ENCODE results near the gene MRPL34. TPM values are rescaled to one million over a fixed set of nuclear protein-coding genes. Genes with fewer than 3 reads are reported as not detected.

The MRPL34 gene
- total RNA-seq, 1 experiment from 2014 or later, result 68.9 TPM

- DNase-seq (ENCODE audit: low read depth), result no peak
Observed at GRCh38 chr19:17309965-17310461, 4.3 kb downstream of the MRPL34 start.

DNA sequence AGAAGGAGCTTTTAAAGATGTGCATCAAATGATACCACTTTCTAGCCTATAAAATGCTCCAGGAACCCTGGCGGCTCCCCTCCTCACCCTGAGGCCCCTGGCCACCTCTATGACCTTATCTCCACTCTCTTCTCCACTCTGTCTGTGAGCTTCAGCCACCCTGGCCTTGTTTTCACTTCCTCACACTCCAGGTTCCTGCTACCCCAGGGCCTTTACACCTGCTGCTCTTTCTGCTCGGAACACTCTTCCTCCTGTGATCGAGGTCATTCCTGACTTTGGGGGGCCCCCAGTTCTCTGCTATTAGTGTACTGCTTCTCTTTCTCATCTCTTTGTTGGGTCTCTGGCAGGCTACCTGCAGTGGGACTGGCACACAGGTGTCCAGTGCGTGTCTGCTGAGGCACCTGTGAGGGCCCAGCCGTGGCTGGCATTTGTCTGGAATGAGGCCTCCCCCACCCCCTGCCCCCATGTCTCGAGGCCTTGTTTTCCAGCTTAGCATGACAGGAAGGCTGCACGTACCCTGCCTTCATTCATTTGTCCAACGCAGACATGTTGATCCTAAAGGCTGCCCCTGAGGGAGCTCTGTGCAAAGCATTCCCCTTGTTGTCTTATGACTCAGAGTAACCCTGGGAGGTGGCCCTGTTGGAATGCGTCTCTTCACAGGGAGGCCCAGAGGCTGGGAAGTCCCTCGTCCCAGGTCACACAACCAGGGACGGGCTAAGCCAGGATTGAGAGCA lies 6.0 kb downstream of the MRPL34 start:
- DNase-seq (ENCODE audit: low read depth), result peak; percentile 91

- DNase-seq (ENCODE audit: low read depth), result no peak
Observed at GRCh38 chr19:17312189-17313113, 6.8 kb downstream of the MRPL34 start.

- DNase-seq (ENCODE audit: low read depth), result no peak
Observed at GRCh38 chr19:17314007-17314593, 8.4 kb downstream of the MRPL34 start.

GRCh38 chr19:17318966-17319365 lies 13.3 kb downstream of the MRPL34 start:
- DNase-seq (ENCODE audit: low read depth), result no peak

DNA sequence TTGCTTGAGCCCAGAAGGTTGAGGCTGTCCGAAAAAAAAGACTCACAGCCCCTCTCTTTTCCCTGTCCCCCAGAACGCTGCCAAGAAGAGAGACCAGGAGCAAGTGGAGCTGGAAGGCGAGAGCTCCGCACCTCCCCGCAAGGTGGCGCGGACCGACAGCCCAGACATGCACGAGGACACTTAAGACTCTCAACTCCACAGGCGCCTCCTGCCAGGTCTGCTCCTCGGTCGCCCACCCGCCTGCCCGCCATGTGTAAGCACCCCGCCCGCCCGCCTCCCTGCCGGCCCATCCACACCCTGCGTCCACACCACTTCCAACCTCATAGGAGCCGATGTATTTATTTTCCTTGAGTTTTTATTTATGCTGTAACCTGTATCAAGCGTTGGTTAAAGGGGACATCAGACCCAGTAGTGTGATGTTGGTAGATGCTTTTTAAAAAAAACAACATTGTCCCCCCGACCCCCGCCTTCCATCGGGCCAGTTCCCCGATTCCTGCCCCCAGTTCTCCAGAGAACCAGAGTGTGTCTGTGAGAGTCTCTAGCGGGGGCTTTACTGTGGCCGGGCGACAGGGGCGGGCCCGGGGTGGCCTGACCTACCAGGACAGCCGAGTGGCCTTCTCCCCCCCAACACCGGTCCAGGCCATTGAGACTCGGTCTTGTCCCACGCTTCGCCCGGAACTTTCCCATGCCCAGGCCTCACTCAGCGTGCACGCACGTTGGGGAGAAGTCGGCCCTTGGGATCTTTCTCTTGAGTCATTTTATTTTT lies 14.0 kb downstream of the MRPL34 start:
- no peak for DNase-seq (ENCODE audit: low read depth)

DNA sequence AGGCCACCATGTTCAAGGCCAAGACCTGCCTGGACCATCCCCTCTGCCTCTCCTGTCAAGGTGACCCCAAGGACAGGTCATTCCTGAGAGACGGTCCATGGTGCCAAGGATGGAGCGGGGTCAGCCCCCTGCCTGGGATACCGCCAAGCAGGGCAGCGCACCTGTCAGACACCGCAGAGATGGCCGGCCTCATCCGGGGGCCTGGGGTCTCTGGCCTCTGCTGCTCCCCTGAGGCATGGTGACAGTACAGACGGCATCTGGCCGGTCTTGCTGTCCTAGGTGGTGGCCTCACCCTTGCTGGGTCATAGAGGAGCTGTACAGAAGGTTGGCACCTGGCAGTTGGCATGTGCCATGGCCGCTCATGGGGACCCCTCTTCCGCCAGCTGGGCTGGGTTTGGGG lies 14.8 kb downstream of the MRPL34 start:
- DNase-seq (ENCODE audit: low read depth), result no peak

GRCh38 chr19:17321655-17322489 lies 16.2 kb downstream of the MRPL34 start:
- no peak for DNase-seq (ENCODE audit: low read depth)

GRCh38 chr19:17322854-17323253 lies 17.2 kb downstream of the MRPL34 start:
- DNase-seq (ENCODE audit: low read depth), result no peak

DNA sequence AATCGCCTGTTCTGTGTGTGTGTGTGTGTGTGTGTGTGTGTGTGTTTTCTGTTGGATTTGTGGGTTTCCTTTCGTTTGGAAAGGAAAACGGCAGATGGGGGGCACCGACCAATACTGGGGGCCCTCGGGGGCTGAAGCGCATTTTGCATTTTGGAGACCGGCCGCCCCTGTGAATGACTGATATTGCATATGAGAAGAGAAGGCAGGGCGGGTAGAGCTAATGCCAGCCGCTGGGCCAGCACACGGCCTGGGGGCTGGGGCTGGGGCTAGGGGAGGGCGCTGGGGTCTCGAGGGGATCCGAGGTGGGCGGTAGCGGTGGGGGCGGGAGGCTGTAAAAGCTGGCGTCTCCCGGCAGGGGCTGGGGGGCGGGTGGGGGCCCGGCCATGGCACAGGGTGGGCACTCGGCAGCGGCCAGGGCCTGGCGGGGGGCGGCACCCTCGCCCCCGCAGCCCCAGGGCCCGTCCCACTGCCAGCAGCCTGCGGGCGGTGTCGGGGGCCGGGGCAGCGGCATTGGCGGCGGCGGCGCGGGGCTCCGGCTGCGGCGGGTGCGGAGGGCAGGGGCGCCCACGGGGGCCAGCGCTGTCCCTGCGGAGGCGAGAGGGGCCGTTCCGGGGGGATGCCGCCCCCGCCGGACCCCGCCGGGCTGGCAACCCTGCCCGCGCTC lies 17.8 kb downstream of the MRPL34 start:
- no peak for DNase-seq (ENCODE audit: low read depth)

DNA sequence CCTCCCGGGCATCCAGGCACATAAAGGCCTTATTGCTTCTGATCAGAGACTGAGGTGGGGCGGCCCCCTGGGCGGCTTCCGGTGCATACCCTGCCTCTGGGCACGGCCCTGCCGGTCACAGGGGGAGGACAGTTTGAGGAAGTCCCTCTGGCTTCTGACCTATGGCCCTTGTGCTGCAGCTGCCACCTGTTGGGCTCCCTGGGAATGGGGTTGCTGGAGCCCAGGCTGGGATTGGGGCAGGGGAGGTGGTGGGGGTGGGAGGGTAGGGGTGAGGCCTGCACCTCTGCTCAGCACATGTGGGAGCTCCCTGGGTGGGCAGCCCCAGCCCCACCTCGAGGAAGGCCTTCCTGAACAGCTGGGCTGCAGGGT lies 18.3 kb downstream of the MRPL34 start:
- DNase-seq (ENCODE audit: low read depth), result no peak

DNA sequence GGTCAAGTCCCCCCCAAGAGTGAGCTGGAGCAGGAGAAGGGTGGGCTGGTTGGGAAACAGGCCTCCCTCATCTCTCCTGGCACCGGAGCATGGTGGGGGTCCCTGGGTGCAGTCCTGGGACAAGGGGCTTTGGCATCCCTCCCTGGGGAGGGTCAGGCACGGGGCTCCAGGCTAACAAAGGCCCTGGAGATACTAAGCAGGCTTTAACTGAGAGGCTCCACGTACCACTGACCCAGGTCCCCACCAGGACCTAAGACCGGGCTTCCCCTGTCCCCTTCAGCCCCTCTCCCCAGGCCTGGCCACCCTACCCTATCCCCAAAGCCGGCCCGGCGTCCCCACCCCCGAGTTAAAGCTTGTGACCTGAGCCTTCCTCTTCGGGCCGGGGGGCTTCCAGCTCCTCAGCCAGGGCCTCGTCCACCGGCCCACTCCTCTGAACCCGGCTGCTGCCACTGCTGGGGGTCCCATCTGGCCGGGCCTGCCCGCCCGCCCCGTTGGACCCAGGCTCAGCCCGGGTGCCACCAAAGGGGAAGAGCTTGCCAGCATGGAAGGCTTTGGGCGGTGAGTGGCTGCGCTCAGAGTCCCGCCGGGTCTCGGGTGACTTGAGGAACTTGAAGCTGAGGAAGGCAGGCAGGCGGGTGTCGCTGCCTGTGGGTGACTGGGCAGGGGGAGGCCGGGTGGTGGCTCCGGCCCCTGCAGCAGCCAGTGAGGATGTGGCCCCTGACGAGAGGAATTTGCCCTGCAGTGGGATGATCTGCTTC lies 18.9 kb downstream of the MRPL34 start:
- no peak for DNase-seq (ENCODE audit: low read depth)

- no peak for DNase-seq (ENCODE audit: low read depth)
Observed at GRCh38 chr19:17325133-17325532, 19.5 kb downstream of the MRPL34 start.

GRCh38 chr19:17325881-17326594 lies 20.4 kb downstream of the MRPL34 start:
- no peak for DNase-seq (ENCODE audit: low read depth)

GRCh38 chr19:17326595-17326966 lies 20.9 kb downstream of the MRPL34 start:
- DNase-seq (ENCODE audit: low read depth), result no peak

- no peak for DNase-seq (ENCODE audit: low read depth)
Observed at GRCh38 chr19:17327068-17327653, 21.5 kb downstream of the MRPL34 start.

DNA sequence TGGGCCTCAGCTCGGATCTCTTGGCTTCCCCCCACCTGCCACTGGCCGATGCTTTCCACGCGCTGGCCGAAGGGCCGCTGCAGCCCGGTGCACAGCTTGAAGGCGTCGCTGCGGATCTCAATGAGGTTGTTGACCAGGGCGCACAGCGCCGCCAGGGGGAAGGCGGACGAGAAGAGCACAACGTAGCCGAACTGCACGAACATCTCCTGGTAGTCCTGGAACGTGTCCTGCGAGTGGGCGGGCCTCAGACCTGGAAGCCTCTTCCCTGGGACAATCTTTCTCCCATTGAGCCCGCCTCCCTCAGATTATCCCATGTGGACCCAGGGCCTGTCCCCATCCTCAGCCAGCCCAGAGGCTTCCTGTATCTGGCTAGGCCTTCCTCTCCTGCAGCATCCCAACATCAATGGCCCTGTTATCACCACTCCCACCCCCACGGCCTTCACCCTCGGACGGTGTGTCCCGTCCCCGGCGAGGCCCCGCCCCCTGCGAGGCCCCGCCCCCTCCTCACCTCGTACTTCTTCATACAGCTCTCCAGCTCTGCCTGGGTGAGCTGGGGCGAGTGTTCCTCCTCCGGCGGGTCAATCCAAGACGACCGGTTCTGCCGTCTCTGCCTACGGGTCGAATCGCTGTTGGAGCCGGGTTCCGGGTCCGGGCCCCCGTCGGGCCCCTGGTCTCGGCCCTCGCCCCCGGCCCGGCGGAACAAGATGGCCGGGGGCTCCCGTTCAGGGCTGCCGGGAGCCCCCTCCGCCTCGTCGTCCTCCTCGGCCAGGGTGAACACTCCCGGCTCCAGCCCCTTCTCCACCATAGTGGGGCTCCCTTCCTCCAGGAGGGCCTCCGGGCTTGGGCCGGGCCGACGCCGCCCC lies 22.2 kb downstream of the MRPL34 start:
- no peak for DNase-seq (ENCODE audit: low read depth)

All from Daoy (cell line).